Sigmoid colon (tissue), 7 donors: ENCODE data around the gene BHLHE23. TPM values are rescaled to one million over a fixed set of nuclear protein-coding genes. Genes with fewer than 3 reads are reported as not detected.

ENCODE experiments used
- DNase-seq: peaks from one replicate; pipeline ENCODE4 v3.0.0-alpha.2; 2019
- H3K27ac ChIP-seq, 4 donors: fragments of 200-600 bp; sonication (generic); one replicate each; pipeline ENCODE4 v1.5.1; 2016 to 2019; ENCODE audit warnings: mild to moderate bottlenecking in 1 of 4
- H3K27me3 ChIP-seq, 3 donors: fragments of 200-600 bp; sonication (generic); one replicate each; pipeline ENCODE4 v1.5.1; 2019; ENCODE audit warnings: mild to moderate bottlenecking in 1 of 3
- H3K36me3 ChIP-seq, 4 donors: fragments of 200-600 bp; sonication (generic); one replicate each; pipeline ENCODE4 v1.5.1; 2016 to 2019
- H3K4me1 ChIP-seq, 4 donors: fragments of 200-600 bp; sonication (generic); one replicate each; pipeline ENCODE4 v1.5.1; 2017 to 2019
- H3K4me3 ChIP-seq, 4 donors: fragments of 200-600 bp; sonication (generic); one replicate each; pipeline ENCODE4 v1.5.1; 2017 to 2019; ENCODE audit warnings: mild to moderate bottlenecking in 2 of 4, moderate library complexity in 1 of 4
- H3K9me3 ChIP-seq, 4 donors: fragments of 200-600 bp in 3 of 4; sonication (generic) in 3 of 4; one replicate each; pipeline versions ENCODE4 v1.5.1 to v1.6.1; 2013 to 2019
- CTCF ChIP-seq, 4 experiments: fragments of 450-650 bp in 3 of 4; fragments of 200-600 bp in 1 of 4; IDR thresholded peaks; one replicate each; pipeline ENCODE4 v1.5.1; 2016 to 2019; ENCODE audit warnings: antibody characterized with exemption in 4 of 4, mild to moderate bottlenecking in 3 of 4, moderate library complexity in 2 of 4
- EP300 ChIP-seq, 4 donors: sonication (generic); formaldehyde crosslinking; IDR thresholded peaks; one replicate each; pipeline ENCODE4 v1.6.1; 2017; ENCODE audit warnings: antibody characterized with exemption in 4 of 4
- POLR2A ChIP-seq, 2 donors: fragments of 450-650 bp; IDR thresholded peaks; one replicate each; pipeline ENCODE4 v1.6.1; 2016; ENCODE audit warnings: antibody characterized with exemption in 2 of 2, mild to moderate bottlenecking in 2 of 2, moderate library complexity in 2 of 2
- POLR2AphosphoS5 ChIP-seq, 4 donors: sonication (generic); formaldehyde crosslinking; IDR thresholded peaks; one replicate each; pipeline ENCODE4 v1.6.1; 2017; ENCODE audit warnings: antibody characterized with exemption in 4 of 4
- WGBS, 2 donors: extraction: QIAGEN DNeasy Blood & Tissue Kit; methylation state at CpG; one replicate each; pipeline ENCODE4 v1.1.7; 2013; 5-methylcytosine and 5-hydroxymethylcytosine counted together
- intact Hi-C: fragments of 100-400 bp; cut with DNase I; formaldehyde crosslinking; loops from one replicate; pipeline ENCODE4 v1.15.1; 2023
- polyA plus RNA-seq, 3 donors: library from polyadenylated mRNA; stranded (reverse); fragments of 200-250 nt; gene quantifications; one replicate each; pipeline ENCODE4 v1.2.3, GENCODE V29; 2013
- total RNA-seq, 4 donors: library from RNA; depleted of rRNA; stranded (reverse); fragments of >200 nt; gene quantifications; one replicate each; pipeline ENCODE4 v1.1.0, GENCODE V29; 2016
- donor health status: healthy with polysubstance abuse.
- donor health status: Bipolar disorder and iron deficiency.
- donor health status: healthy.

BHLHE23 gene
- total and polyA plus RNA-seq, 7 donors, result not detected

- TF ChIP-seq EP300 (IDR thresholded peaks at IDR 0.05), result no peak
- no peak for TF ChIP-seq POLR2A (IDR thresholded peaks at IDR 0.05)
- no peak for TF ChIP-seq POLR2AphosphoS5 (IDR thresholded peaks at IDR 0.05)
- no peak for TF ChIP-seq CTCF (IDR thresholded peaks at IDR 0.05)
- Histone ChIP-seq H3K36me3 (no peaks in the 10 kb centered on the region), H3K4me1 (peaks cover 0 to 5% (median 0%) of the 10 kb centered on the region in 4 donors), H3K27me3 (peaks cover 19 to 95% (median 74%) of the 10 kb centered on the region in 3 donors), H3K27ac (no peak overlapping the region), H3K9me3 (no peaks in the 10 kb centered on the region), H3K4me3 (no peak overlapping the region)
- 34 to 59% methylated on average over 19 of the region's 19 CpGs for WGBS, 2 donors
- intact Hi-C loops, result no loop called here
- DNase-seq, result no peak
These were observed 26.3 kb downstream of the BHLHE23 start for GRCh38 chr20:62980380-62980960.

GRCh38 chr20:62979876-62980373 lies 26.8 kb downstream of the BHLHE23 start:
- Histone ChIP-seq H3K27me3 (peaks cover 20 to 95% (median 76%) of the 10 kb centered on the region in 3 donors), H3K4me3 (no peak overlapping the region), H3K9me3 (no peaks in the 10 kb centered on the region), H3K4me1 (peaks cover 0 to 5% (median 0%) of the 10 kb centered on the region in 4 donors), H3K27ac (no peak overlapping the region), H3K36me3 (no peaks in the 10 kb centered on the region)
- intact Hi-C loops, result no loop called here
- DNase-seq, result no peak
- 12% methylated on average over 19 of the region's 19 CpGs for WGBS, 2 donors
- TF ChIP-seq CTCF (IDR thresholded peaks at IDR 0.05), result no peak

GRCh38 chr20:62979310-62979709 lies 27.5 kb downstream of the BHLHE23 start:
- no peak for TF ChIP-seq POLR2AphosphoS5 (IDR thresholded peaks at IDR 0.05)
- no peak for TF ChIP-seq EP300 (IDR thresholded peaks at IDR 0.05)
- no peak for TF ChIP-seq POLR2A (IDR thresholded peaks at IDR 0.05)
- TF ChIP-seq CTCF (IDR thresholded peaks at IDR 0.05), result no peak
- H3K4me3 ChIP-seq, result no peak overlapping the region
- intact Hi-C loops, result no loop called here
- 79% methylated on average over 14 of the region's 14 CpGs for WGBS, 2 donors
- peaks cover 0 to 5% (median 0%) of the 10 kb centered on the region in 4 donors for H3K4me1 ChIP-seq
- H3K9me3 ChIP-seq, result no peaks in the 10 kb centered on the region
- DNase-seq, result no peak
- no peaks in the 10 kb centered on the region for H3K36me3 ChIP-seq
- H3K27me3 ChIP-seq, result peaks cover 26 to 95% (median 82%) of the 10 kb centered on the region in 3 donors
- no peak overlapping the region for H3K27ac ChIP-seq

- H3K27ac ChIP-seq, result no peak overlapping the region
- no peak for DNase-seq
- intact Hi-C loops, result no loop called here
- peaks cover 30 to 100% (median 90%) of the 10 kb centered on the region in 3 donors for H3K27me3 ChIP-seq
- TF ChIP-seq CTCF (IDR thresholded peaks at IDR 0.05) (no peak), POLR2A (IDR thresholded peaks at IDR 0.05) (no peak), EP300 (IDR thresholded peaks at IDR 0.05) (no peak), POLR2AphosphoS5 (IDR thresholded peaks at IDR 0.05) (no peak)
- peaks cover 0 to 5% (median 0%) of the 10 kb centered on the region in 4 donors for H3K4me1 ChIP-seq
- WGBS, 2 donors, result 44 to 64% methylated on average over 13 of the region's 13 CpGs
- H3K9me3 ChIP-seq, result no peaks in the 10 kb centered on the region
- H3K36me3 ChIP-seq, result no peaks in the 10 kb centered on the region
- H3K4me3 ChIP-seq, result no peak overlapping the region
These were observed 28.2 kb downstream of the BHLHE23 start for GRCh38 chr20:62978561-62978943.
